NCI-H128 (cell line): ENCODE measurements around the gene UNC45A.

Source experiments
- DNase-seq: peaks from one replicate; lab custom pipeline; 2025; ENCODE audit not compliant: unreplicated experiment; lab: John Stamatoyannopoulos, UW

UNC45A gene

GRCh38 chr15:90959028-90959595 lies 24.0 kb downstream of the UNC45A start:
- DNase-seq, result no peak

- no peak for DNase-seq
Observed at GRCh38 chr15:90959894-90960293, 24.8 kb downstream of the UNC45A start.

- DNase-seq, result no peak
Observed at GRCh38 chr15:90960298-90961091, 25.4 kb downstream of the UNC45A start.

- DNase-seq, result no peak
Observed at GRCh38 chr15:90962021-90962420, 26.9 kb downstream of the UNC45A start.

GRCh38 chr15:90966262-90966661 lies 31.2 kb downstream of the UNC45A start:
- no peak for DNase-seq

- DNase-seq, result no peak
Observed at GRCh38 chr15:90967206-90967605, 32.1 kb downstream of the UNC45A start.

- DNase-seq, result no peak
Observed at GRCh38 chr15:90968434-90968833, 33.3 kb downstream of the UNC45A start.

GRCh38 chr15:90970274-90970673 lies 35.2 kb downstream of the UNC45A start:
- DNase-seq, result no peak

GRCh38 chr15:90972133-90972532 lies 37.0 kb downstream of the UNC45A start:
- no peak for DNase-seq

GRCh38 chr15:90974216-90974615 lies 39.1 kb downstream of the UNC45A start:
- no peak for DNase-seq

GRCh38 chr15:90979582-90979981 lies 44.5 kb downstream of the UNC45A start:
- DNase-seq, result no peak

GRCh38 chr15:90981681-90982080 lies 46.6 kb downstream of the UNC45A start:
- DNase-seq, result no peak

GRCh38 chr15:90982135-90982534 lies 47.0 kb downstream of the UNC45A start:
- DNase-seq, result no peak

- DNase-seq, result no peak
Observed at GRCh38 chr15:90986790-90987507, 51.9 kb downstream of the UNC45A start.

- DNase-seq, result no peak
Observed at GRCh38 chr15:90987561-90988141, 52.6 kb downstream of the UNC45A start.

GRCh38 chr15:90988296-90988695 lies 53.2 kb downstream of the UNC45A start:
- DNase-seq, result no peak

GRCh38 chr15:90989040-90989768 lies 54.1 kb downstream of the UNC45A start:
- no peak for DNase-seq

- no peak for DNase-seq
Observed at GRCh38 chr15:90990446-90990845, 55.4 kb downstream of the UNC45A start.

- DNase-seq, result no peak
Observed at GRCh38 chr15:90991587-90992285, 56.7 kb downstream of the UNC45A start.

GRCh38 chr15:90994059-90994416 lies 59.0 kb downstream of the UNC45A start:
- no peak for DNase-seq
